ENCODE measurements around the gene ZNF200. TPM values are rescaled to one million over a fixed set of nuclear protein-coding genes. Genes with fewer than 3 reads are reported as not detected.

Gene ZNF200
- total RNA-seq, 4 donors from 2014 or later = 5.2 to 10.2 (median 9.1) TPM

DNA sequence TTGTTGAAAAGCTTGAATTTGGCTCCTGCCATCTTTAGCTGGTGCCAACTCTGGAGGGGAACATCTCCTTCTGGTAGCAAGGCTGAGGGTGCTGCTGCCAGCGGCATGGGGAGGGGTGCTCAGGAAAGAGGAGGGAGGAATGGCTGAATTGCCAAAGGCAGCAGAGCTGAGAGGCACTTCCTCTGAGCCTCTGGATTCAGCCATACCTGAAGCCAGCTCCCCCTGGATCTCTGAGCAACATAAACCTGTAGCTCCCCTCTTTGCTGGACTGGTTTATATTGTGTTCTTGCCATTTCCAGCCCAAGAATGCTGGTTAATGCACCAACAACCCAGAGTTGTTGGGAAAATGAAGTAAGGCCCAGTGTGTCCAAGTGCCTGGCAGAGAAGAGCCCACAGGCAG is 14.1 kb upstream of the ZNF200 start:
- Histone ChIP-seq H3K27ac (no peak overlapping the region), H3K9me3 (no peaks in the 10 kb centered on the region), H3K4me1 (no peaks in the 10 kb centered on the region), H3K4me3 (no peak overlapping the region), H3K27me3 (no peaks in the 10 kb centered on the region), H3K36me3 (no peaks in the 10 kb centered on the region)
- DNase-seq (ENCODE audit: low spot score in 2 of 2) = no peak
- TF ChIP-seq, protein P1, sequence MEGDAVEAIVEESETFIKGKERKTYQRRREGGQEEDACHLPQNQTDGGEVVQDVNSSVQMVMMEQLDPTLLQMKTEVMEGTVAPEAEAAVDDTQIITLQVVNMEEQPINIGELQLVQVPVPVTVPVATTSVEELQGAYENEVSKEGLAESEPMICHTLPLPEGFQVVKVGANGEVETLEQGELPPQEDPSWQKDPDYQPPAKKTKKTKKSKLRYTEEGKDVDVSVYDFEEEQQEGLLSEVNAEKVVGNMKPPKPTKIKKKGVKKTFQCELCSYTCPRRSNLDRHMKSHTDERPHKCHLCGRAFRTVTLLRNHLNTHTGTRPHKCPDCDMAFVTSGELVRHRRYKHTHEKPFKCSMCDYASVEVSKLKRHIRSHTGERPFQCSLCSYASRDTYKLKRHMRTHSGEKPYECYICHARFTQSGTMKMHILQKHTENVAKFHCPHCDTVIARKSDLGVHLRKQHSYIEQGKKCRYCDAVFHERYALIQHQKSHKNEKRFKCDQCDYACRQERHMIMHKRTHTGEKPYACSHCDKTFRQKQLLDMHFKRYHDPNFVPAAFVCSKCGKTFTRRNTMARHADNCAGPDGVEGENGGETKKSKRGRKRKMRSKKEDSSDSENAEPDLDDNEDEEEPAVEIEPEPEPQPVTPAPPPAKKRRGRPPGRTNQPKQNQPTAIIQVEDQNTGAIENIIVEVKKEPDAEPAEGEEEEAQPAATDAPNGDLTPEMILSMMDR (IDR thresholded peaks at IDR 0.05) = no peak
- TF ChIP-seq EP300 (IDR thresholded peaks at IDR 0.05) (no peak), POLR2A (IDR thresholded peaks at IDR 0.05) (no peak)
- 38 to 92% methylated on average over 1 of the region's 1 CpG for WGBS, 2 donors

- TF ChIP-seq EP300 (IDR thresholded peaks at IDR 0.05) (no peak), POLR2A (IDR thresholded peaks at IDR 0.05) (no peak)
- TF ChIP-seq, protein P1 (IDR thresholded peaks at IDR 0.05) = no peak
- 78% methylated on average over 5 of the region's 5 CpGs for WGBS, 2 donors
Measured at GRCh38 chr16:3248596-3248995, 13.6 kb upstream of the ZNF200 start.

DNA sequence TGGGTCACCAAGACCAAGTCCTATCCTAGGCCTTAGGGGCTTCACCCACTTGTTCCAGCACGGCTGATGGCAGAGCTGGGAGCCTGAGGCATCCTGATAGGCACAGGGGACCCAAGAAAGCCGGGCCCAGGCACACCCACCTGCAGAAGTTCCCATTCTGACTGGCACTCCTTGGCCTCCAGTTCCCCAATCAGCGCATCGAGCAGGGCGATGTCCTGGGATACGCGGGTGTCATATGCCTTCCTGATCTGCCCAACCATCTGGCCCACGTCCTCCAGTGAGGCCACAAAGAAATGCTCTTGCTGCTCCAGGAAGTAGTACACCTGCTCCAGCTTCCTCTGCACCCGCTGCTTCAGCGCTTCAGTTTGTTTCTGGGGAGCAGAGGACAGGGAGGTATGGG is 11.9 kb upstream of the ZNF200 start:
- DNase-seq (ENCODE audit: low spot score in 2 of 2) = no peak
- no peaks in the 10 kb centered on the region for H3K36me3 ChIP-seq
- no peak overlapping the region for H3K27ac ChIP-seq
- WGBS, 2 donors = 72 to 85% methylated on average over 8 to 10 of the region's 10 CpGs
- no peak overlapping the region for H3K4me3 ChIP-seq
- H3K9me3 ChIP-seq = no peaks in the 10 kb centered on the region
- no peaks in the 10 kb centered on the region for H3K4me1 ChIP-seq
- no peaks in the 10 kb centered on the region for H3K27me3 ChIP-seq
- no peak for TF ChIP-seq EP300 (IDR thresholded peaks at IDR 0.05)
- TF ChIP-seq POLR2A (IDR thresholded peaks at IDR 0.05) = no peak
- TF ChIP-seq, protein P1 (IDR thresholded peaks at IDR 0.05) = no peak

More at GRCh38 chr16:3248596-3248995, 13.6 kb upstream of the ZNF200 start:
- Histone ChIP-seq H3K36me3 (no peaks in the 10 kb centered on the region), H3K9me3 (no peaks in the 10 kb centered on the region), H3K27me3 (no peaks in the 10 kb centered on the region), H3K27ac (no peak overlapping the region), H3K4me1 (no peaks in the 10 kb centered on the region), H3K4me3 (no peak overlapping the region)
- no peak for DNase-seq (ENCODE audit: low spot score in 2 of 2)

GRCh38 chr16:3246002-3246401 is 11.0 kb upstream of the ZNF200 start:
- no peak for TF ChIP-seq EP300 (IDR thresholded peaks at IDR 0.05)
- TF ChIP-seq POLR2A (IDR thresholded peaks at IDR 0.05) = no peak
- TF ChIP-seq, protein P1 (IDR thresholded peaks at IDR 0.05) = no peak
- Histone ChIP-seq H3K9me3 (no peaks in the 10 kb centered on the region), H3K27me3 (no peaks in the 10 kb centered on the region), H3K27ac (no peak overlapping the region), H3K36me3 (no peaks in the 10 kb centered on the region), H3K4me3 (no peak overlapping the region), H3K4me1 (no peaks in the 10 kb centered on the region)
- 73% methylated on average over 7 of the region's 7 CpGs for WGBS, 2 donors
- no peak for DNase-seq (ENCODE audit: low spot score in 2 of 2)

DNA sequence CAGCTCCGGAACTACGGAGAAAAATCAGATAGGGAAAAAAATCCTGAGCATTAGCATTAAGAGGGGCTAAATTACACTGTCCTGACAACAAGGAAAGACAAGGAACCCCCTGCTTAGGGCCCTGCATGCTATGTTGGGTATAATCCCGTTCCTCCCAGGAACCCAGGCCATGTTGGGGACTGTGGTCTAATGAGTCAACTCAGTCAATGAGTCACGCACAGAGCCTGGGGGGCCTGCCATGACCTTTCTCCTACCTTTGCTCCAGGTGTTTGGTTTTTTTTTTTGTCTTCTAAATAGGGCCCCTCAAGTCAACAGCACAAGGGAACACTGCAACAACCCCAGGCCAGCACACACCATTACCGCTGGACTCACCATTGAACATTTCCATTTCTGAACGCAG is 8.9 kb upstream of the ZNF200 start:
- no peak overlapping the region for H3K27ac ChIP-seq
- no peak overlapping the region for H3K4me3 ChIP-seq
- no peaks in the 10 kb centered on the region for H3K4me1 ChIP-seq
- WGBS, 2 donors = 86 to 88% methylated on average over 6 of the region's 6 CpGs
- no peaks in the 10 kb centered on the region for H3K36me3 ChIP-seq
- TF ChIP-seq EP300 (IDR thresholded peaks at IDR 0.05) = no peak
- no peak for TF ChIP-seq POLR2A (IDR thresholded peaks at IDR 0.05)
- TF ChIP-seq, protein P1 (IDR thresholded peaks at IDR 0.05) = no peak
- no peak for DNase-seq (ENCODE audit: low spot score in 2 of 2)
- no peaks in the 10 kb centered on the region for H3K27me3 ChIP-seq
- H3K9me3 ChIP-seq = no peaks in the 10 kb centered on the region
